Activated T-helper 1 cell treated with anti-CD3 and anti-CD28 coated beads, Interleukin-12 subunit alpha, Interleukin-12 subunit beta, Interleukin-2, Interleukin-4 antibody, amounts not matched to agents 30 ng/mL and 10 ng/mL and 1 ng/mL, durations not matched to agents 14 hours and 24 hours and 36 hours (primary cell): Measurements from ENCODE around the gene CALML3. TPM values are rescaled to one million over a fixed set of nuclear protein-coding genes. Genes with fewer than 3 reads are reported as not detected.

ENCODE experiments used
- DNase-seq: peaks from one replicate; pipeline ENCODE4 v3.0.0; 2021; ENCODE audit warnings: low spot score
- H3K27ac Mint-ChIP-seq: one replicate; pipeline ENCODE4 v1.8.0; 2021; ENCODE audit warnings: mild to moderate bottlenecking, mixed read lengths
- H3K27me3 Mint-ChIP-seq: one replicate; pipeline ENCODE4 v1.8.0; 2022; ENCODE audit warnings: mild to moderate bottlenecking, moderate library complexity, mixed read lengths; ENCODE audit not compliant: insufficient read depth
- H3K36me3 Mint-ChIP-seq: one replicate; pipeline ENCODE4 v1.8.0; 2021; ENCODE audit warnings: low read depth, mixed read lengths
- H3K4me1 Mint-ChIP-seq: one replicate; pipeline ENCODE4 v1.8.0; 2021; ENCODE audit warnings: low read depth, mixed read lengths
- H3K4me3 Mint-ChIP-seq: one replicate; pipeline ENCODE4 v1.8.0; 2021; ENCODE audit warnings: mild to moderate bottlenecking, moderate library complexity, mixed read lengths
- H3K9me3 Mint-ChIP-seq: one replicate; pipeline ENCODE4 v1.8.0; 2021; ENCODE audit warnings: mixed read lengths
- intact Hi-C: fragments of 100-400 bp; cut with micrococcal nuclease; formaldehyde crosslinking; loops from one replicate; pipeline ENCODE4 v1.15.1; 2024
- total RNA-seq: library from RNA; stranded (reverse); gene quantifications from 2 replicates; pipeline ENCODE4 v1.2.3, GENCODE V29; 2022

CALML3 gene
- total RNA-seq, 1 donor from 2014 or later: not detected

DNA sequence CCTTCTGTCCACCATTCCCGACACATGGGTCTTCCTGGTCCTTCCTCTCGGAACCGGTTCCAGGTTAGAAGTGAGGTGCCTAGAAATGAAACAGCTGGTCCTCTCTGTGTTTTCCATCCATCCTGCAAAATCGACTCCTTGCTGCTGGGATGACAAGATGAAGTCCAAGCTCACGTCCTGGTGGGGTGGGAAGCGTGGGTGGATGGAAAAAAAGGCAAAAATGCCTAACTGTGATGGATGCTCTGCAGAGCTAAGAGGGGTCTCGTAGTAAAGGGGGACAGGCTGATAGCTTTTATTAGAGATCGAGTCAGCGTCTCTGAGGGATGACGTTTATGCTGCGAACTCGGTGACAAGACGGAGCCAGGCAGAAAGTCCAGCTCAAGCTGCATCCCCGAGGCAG is 39.5 kb upstream of the CALML3 start:
- Mint-ChIP-seq H3K9me3 (no peaks in the 10 kb centered on the region), H3K4me3 (no peak overlapping the region), H3K27me3 (peaks cover 4% of the 10 kb centered on the region), H3K4me1 (peaks cover 5% of the 10 kb centered on the region), H3K36me3 (no peaks in the 10 kb centered on the region), H3K27ac (no peak overlapping the region)
- DNase-seq: no peak
- intact Hi-C loops: no loop called here

DNA sequence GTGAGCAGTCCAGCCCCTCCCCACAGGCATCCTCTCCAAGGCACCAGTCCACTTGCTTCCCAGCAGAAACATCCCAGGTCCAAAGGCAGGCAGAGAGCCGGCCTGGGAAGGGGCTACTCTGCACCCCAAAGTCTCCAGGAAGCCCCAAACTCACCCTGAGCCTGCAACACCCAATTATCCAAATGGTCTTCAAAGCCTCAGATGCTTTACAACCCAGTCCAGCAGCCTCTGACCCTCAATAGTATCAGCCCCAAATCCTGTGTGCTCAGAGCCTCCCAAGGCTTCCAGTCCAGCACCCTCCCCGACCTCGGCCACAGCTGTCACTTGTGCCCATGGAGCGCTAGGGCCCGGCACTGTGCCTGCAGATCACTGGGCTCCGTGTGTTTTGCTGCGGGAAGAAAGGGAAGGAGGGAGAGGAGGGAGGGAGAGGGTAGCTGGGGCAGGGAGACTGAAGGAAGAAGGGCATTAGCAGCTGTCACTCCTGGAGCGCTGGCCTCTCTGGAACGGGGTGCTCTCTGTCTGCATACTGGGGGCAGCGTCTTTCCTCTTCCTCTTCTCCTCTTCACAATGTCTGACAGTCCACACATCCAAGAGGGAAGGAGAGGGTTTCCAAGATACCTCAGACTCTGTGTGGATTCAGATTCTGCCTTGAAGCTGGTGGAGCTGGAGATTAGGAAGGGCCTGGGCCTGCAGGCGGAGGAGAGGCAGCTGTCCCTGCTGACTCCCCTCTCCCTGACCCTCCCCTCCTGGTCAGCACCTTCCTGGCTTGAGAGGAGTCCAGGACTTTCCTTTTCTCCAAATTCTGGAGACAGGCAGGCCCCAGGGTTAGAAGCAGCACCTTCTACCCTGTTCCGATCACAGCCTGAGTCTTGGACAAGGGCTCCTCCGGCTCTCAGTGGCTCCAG is 38.6 kb upstream of the CALML3 start:
- DNase-seq: no peak
- Mint-ChIP-seq H3K9me3 (no peaks in the 10 kb centered on the region), H3K27me3 (peaks cover 4% of the 10 kb centered on the region), H3K4me3 (no peak overlapping the region), H3K4me1 (peaks cover 5% of the 10 kb centered on the region), H3K27ac (no peak overlapping the region), H3K36me3 (no peaks in the 10 kb centered on the region)
- intact Hi-C loops: no loop called here

DNA sequence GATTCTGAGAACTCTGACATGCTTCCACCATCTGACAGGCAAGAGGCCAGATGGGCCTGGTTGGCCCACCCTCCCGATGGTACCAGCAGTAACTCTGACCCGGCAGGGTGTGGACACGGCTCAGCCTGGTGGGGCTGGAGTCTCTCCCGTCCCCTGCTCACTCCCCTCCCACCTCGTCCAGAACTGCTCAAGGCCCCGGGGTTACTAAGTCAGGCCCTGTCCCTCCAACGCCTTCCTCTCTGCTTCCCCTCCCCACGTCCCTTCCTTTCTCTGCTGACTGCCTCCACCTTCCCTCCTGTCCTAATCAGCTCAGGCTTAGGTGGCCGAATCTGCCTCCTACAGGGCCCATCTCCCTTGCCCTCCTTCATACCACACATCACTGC is 37.9 kb upstream of the CALML3 start:
- no peak overlapping the region for H3K27ac Mint-ChIP-seq
- no peak overlapping the region for H3K4me3 Mint-ChIP-seq
- H3K4me1 Mint-ChIP-seq: peaks cover 5% of the 10 kb centered on the region
- H3K27me3 Mint-ChIP-seq: peaks cover 4% of the 10 kb centered on the region
- no peak for DNase-seq
- no peaks in the 10 kb centered on the region for H3K36me3 Mint-ChIP-seq
- intact Hi-C loops: no loop called here
- H3K9me3 Mint-ChIP-seq: no peaks in the 10 kb centered on the region

DNA sequence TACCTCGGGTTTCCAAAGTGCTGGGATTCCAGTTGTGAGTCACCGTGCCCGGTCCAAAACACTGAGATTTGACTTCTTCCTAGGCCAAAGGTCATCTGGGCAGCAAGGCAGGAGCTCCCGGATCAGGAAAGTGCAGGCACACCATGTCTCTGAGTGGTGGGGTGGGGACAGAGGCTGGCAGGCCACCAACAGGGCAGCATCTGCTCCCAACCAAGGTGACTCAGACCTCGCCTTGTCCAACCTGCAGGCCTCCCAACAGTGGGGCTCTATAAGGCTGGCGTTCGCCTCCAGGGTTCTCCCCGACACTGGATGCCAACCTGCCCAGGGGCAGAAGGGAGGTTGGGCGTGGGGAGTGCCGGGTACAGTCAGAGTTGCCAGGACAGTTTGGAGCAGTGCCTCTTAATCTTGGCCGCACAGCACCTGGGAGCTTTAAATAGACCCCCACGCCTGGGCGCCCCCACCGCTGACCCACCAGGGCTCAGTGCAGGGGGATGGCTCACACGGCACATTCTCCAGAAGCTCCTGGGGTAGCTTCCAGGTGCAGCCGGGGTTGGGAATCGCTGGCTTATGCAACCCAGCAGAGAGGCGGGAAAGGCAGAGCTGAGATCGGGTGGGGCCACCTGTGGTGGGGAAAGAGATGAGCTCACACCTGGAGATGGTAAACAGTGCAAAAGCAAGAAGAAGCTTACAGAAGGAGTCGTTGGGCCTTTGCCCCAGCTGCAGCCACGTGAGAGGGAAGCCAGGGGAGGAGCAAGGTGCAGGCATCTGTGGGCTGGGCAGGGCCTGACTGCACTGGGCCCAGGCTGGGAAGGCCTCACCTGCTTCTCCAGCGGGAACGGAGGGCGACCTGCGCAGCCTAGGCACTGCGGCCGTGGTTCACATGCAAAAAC is 36.2 kb upstream of the CALML3 start:
- intact Hi-C loops: no loop called here
- no peak overlapping the region for H3K27ac Mint-ChIP-seq
- H3K36me3 Mint-ChIP-seq: no peaks in the 10 kb centered on the region

DNA sequence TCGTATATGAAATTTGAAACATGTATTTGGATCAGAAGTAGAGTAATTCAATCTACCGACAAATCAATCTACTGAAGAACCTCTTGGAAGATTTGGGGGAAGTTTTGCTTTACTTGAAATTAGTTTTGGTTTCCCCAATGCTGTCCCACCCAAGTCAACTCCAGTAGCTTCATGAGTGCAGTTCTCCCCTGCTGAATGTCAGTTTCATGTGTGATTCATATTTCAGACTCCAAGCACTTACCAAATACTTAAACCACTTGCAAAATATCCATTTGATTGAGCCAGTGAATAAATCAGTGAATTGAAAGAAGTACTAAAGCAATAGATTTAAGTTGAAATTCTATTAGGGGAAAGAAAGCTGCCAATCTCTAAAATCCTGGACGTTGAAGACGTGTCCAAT is 34.7 kb upstream of the CALML3 start:
- intact Hi-C loops: no loop called here
- Mint-ChIP-seq H3K9me3 (no peaks in the 10 kb centered on the region), H3K4me3 (no peak overlapping the region), H3K27ac (no peak overlapping the region), H3K4me1 (peaks cover 5% of the 10 kb centered on the region), H3K36me3 (no peaks in the 10 kb centered on the region), H3K27me3 (peaks cover under 1% of the 10 kb centered on the region)
- no peak for DNase-seq

More for the DNA sequence above, 36.2 kb upstream of the CALML3 start:
- no peaks in the 10 kb centered on the region for H3K9me3 Mint-ChIP-seq
- H3K4me1 Mint-ChIP-seq: peaks cover 5% of the 10 kb centered on the region
- no peak overlapping the region for H3K4me3 Mint-ChIP-seq
- H3K27me3 Mint-ChIP-seq: peaks cover 4% of the 10 kb centered on the region
- no peak for DNase-seq

DNA sequence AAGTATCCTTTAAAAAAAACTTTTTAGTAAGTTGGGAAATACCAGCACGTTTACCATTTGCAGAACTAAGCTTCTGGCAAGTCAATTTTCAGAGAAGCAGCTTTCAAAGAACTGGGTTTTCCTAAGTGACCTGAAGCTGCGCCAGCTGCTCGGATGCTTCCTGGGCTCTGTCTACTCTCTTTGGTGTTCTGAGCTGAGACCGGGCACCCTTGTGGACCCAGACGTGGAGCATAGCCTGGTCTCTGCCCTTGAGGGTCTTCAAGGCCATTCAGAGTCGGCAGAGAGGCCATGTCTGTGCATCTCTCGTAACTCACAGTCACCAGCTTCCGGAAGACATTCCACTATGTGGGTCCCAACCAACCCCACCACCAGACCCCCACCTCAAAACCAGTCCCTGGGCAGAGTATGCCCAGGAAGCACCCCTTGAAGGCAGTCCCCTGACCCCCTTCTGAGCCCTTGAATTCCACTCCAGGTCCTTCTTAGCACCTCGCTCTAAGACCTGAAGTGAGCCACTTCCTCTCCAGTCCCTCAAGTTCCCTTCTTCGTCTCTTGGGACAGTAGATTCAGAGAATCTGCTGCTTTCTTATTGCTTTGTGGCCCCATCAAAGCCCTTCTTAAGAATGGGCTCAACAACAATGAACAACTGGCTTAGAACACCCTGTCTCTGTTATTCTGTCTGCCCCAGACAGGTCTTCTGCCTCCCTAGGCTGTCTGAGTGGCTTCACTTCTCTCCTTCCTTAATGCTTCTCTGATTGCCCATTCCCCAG is 33.9 kb upstream of the CALML3 start:
- Mint-ChIP-seq H3K36me3 (no peaks in the 10 kb centered on the region), H3K27me3 (no peaks in the 10 kb centered on the region), H3K9me3 (no peaks in the 10 kb centered on the region), H3K4me3 (no peak overlapping the region), H3K4me1 (peaks cover 5% of the 10 kb centered on the region), H3K27ac (no peak overlapping the region)
- DNase-seq: no peak
- intact Hi-C loops: no loop called here

DNA sequence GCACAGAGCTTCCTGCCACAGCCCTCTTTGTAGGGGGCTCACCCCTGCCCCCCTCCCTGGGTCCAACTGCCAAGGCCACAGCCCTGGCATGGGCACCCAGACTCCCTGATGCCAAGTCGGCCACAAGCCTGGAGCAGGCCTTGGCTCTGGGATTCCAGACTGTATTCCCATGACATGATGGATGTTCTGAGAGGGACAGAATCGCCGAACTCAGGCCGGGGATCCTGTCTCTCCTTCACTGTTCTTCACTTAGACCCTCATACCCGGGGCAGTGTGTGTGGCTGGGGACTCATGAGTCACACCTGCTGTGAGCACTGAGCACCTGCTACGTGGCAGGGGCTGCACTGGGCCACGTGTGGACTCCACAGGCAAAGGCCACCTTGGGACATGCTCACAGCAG is 33.3 kb upstream of the CALML3 start:
- Mint-ChIP-seq H3K9me3 (no peaks in the 10 kb centered on the region), H3K27me3 (no peaks in the 10 kb centered on the region), H3K27ac (no peak overlapping the region), H3K36me3 (no peaks in the 10 kb centered on the region), H3K4me3 (no peak overlapping the region), H3K4me1 (peaks cover 5% of the 10 kb centered on the region)
- no peak for DNase-seq
- intact Hi-C loops: no loop called here

DNA sequence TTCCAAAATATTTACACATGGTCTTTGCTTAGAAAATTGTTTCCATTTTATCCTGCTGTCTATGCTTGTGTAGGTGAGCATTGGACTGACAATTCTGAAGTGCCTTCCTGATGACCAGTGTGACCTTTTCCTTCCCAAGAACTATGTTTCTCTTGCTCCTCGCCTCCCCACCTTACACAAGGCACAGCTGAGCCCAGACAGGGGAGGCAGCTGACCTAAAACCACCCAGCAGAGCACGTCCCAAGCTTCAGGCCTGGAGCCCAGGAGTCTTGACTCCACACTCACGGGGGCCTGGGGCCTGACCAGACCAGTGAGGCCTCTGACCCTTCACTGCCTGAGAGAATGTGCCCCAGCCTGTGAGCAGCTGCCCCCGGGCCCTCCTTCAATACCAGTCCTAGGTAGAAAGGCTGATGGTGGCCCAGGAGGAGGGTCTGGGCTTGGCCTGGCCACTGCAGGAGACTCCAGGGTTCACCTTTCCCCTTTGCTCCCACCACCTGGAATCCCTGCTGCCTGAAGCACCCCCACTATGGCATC is 32.4 kb upstream of the CALML3 start:
- Mint-ChIP-seq H3K4me1 (peaks cover 5% of the 10 kb centered on the region), H3K27me3 (no peaks in the 10 kb centered on the region), H3K4me3 (no peak overlapping the region), H3K36me3 (no peaks in the 10 kb centered on the region), H3K27ac (no peak overlapping the region), H3K9me3 (no peaks in the 10 kb centered on the region)
- intact Hi-C loops: no loop called here
- DNase-seq: no peak

DNA sequence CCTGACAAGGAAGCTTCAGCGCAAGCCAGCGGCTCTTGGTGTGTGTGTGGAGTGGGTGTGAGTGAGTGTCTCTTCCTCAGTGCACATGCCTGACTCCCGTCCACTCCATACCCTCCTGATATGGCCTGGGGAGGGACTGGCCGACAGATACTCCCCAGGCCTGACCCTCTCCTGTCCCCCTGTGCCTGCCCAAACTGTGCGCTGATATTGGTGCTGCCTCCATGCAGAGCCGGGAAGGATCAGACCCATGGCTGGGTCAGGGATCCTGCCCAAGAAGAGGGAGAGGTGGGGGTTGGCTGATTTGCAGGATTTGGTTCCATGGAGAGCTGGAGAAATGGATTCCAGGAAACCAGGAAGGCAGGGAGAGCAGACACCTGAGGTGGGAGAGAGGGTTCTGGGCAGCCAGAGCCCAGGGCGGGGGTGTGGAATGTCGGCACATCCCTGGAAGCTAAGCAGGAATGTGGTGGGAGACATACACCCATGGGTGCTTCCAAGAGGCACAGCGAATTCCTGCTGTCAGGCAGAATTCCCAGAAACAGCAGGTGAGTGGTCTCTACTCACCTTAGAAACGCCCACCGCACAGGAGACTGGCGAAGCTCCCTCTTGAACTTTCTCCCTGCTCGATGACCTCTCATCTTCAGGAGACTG is 31.7 kb upstream of the CALML3 start:
- Mint-ChIP-seq H3K9me3 (no peaks in the 10 kb centered on the region), H3K4me3 (no peak overlapping the region), H3K36me3 (no peaks in the 10 kb centered on the region), H3K4me1 (no peaks in the 10 kb centered on the region), H3K27ac (no peak overlapping the region), H3K27me3 (no peaks in the 10 kb centered on the region)
- no peak for DNase-seq
- intact Hi-C loops: no loop called here

DNA sequence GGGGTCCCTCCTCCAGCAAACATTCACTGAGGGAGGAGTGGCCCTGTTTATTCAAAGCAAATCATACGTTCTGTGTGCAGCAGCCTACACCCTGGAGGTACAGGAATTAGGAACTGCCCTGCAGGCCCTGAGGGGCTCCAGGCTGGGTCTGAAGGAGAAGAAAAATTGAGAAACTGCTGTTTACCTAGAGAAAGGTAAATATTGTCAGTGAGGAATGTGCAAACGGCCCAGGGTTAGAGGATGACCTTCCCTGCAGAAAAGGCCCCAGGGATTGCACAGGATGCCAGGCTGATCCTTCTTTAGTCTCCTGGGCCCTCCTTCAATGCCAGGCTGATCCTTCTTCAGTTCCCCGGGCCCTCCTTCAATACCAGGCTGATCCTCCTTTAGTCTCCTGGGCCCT is 31.1 kb upstream of the CALML3 start:
- H3K27me3 Mint-ChIP-seq: no peaks in the 10 kb centered on the region
- DNase-seq: no peak
- H3K4me3 Mint-ChIP-seq: no peak overlapping the region
- no peaks in the 10 kb centered on the region for H3K4me1 Mint-ChIP-seq
- no peaks in the 10 kb centered on the region for H3K36me3 Mint-ChIP-seq
- intact Hi-C loops: no loop called here
- no peak overlapping the region for H3K27ac Mint-ChIP-seq
- H3K9me3 Mint-ChIP-seq: no peaks in the 10 kb centered on the region

DNA sequence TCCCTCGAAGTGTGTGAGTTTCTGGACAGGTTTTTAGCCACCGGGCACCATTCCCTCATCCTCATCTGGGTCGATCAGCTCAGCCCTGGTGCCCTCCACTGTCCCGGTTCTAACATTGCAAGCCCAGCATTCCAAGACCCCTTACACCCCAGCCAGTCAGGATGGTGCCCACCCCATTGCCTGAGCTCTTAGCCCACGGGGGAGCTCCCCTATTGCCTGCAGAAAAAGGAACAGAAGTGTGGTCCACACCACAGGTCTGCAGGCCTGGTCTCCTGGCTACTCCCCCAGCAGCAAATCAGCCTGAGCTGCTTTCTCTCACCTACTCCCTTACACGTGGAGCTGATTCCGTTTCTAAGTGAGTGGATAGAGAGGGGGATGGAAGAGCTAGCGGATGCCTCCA is 30.1 kb upstream of the CALML3 start:
- H3K27me3 Mint-ChIP-seq: no peaks in the 10 kb centered on the region
- H3K27ac Mint-ChIP-seq: no peak overlapping the region
- H3K4me3 Mint-ChIP-seq: no peak overlapping the region
- no peak for DNase-seq
- H3K9me3 Mint-ChIP-seq: no peaks in the 10 kb centered on the region
- H3K36me3 Mint-ChIP-seq: no peaks in the 10 kb centered on the region
- intact Hi-C loops: no loop called here
- H3K4me1 Mint-ChIP-seq: no peaks in the 10 kb centered on the region
